Measurements from ENCODE around the gene NOC2L. TPM values are rescaled to one million over a fixed set of nuclear protein-coding genes. Genes with fewer than 3 reads are reported as not detected.

Gene NOC2L
- polyA plus RNA-seq, 1 donor (not counting 4 experiments of a cell fraction or from before 2014, with no cell fraction given): 51.8 TPM

- Histone ChIP-seq H4K20me1 (ENCODE audit: control insufficient read depth, extremely low read depth, insufficient read depth, low read length) (peaks cover 3% of the 10 kb centered on the region), H3K4me2 (ENCODE audit: control insufficient read depth, extremely low read depth, insufficient read depth, low read depth, low read length) (no peak overlapping the region), H3K27ac (ENCODE audit: control insufficient read depth, insufficient read depth, low read length) (no peak overlapping the region), H3K36me3 (ENCODE audit: control insufficient read depth in 2 of 2, extremely low read depth in 1 of 2, insufficient read depth in 2 of 2, low read length in 2 of 2) (no peaks in the 10 kb centered on the region), H3K9me1 (ENCODE audit: control insufficient read depth, extremely low read depth, insufficient read depth, low read length) (no peaks in the 10 kb centered on the region), H3K4me1 (ENCODE audit: control insufficient read depth, extremely low read depth, insufficient read depth, low read length) (no peaks in the 10 kb centered on the region), H3K79me2 (ENCODE audit: control insufficient read depth, insufficient read depth, low read length) (no peaks in the 10 kb centered on the region), H3K4me3 (ENCODE audit: control insufficient read depth in 2 of 3, extremely low read depth in 1 of 3, insufficient read depth in 2 of 3, low read depth in 1 of 3, low read length in 3 of 3) (no peak overlapping the region), H3K27me3 (ENCODE audit: control insufficient read depth, extremely low read depth, insufficient read depth, low read length) (peaks cover 90% of the 10 kb centered on the region), H3K9ac (ENCODE audit: control insufficient read depth, extremely low read depth, insufficient read depth, low read length) (no peak overlapping the region), H2AFZ (ENCODE audit: control insufficient read depth, low read length) (no peak overlapping the region), H3K9me3 (ENCODE audit: control insufficient read depth, low read depth, low read length) (no peaks in the 10 kb centered on the region)
- FAIRE-seq (no peak), DNase-seq (ENCODE audit: low read depth, low spot score) (no peak)
- dilution Hi-C loops (cut with MboI; ENCODE audit: extremely low pct_ligation_motif_present, low sequenced_read_pairs): no loop called here
- no peak for TF ChIP-seq CTCF (optimal IDR thresholded peaks at IDR 0.05 in 1 of 3, IDR thresholded peaks at IDR 0.05 in 1 of 3, conservative IDR thresholded peaks at IDR 0.05 in 1 of 3; ENCODE audit: extremely low read depth in 1 of 3, insufficient read depth in 2 of 3, low read length in 3 of 3)
- no peak for TF ChIP-seq EZH2 (IDR thresholded peaks at IDR 0.05; ENCODE audit: low read length)
Observed at GRCh38 chr1:931380-932172, 27.5 kb downstream of the NOC2L start.

- H3K27me3 ChIP-seq (ENCODE audit: control insufficient read depth, extremely low read depth, insufficient read depth, low read length): peaks cover 90% of the 10 kb centered on the region
Observed at GRCh38 chr1:930633-931138, 28.4 kb downstream of the NOC2L start.

More at GRCh38 chr1:930633-931138, 28.4 kb downstream of the NOC2L start:
- H3K9me3 ChIP-seq (ENCODE audit: control insufficient read depth, low read depth, low read length): no peaks in the 10 kb centered on the region
- DNase-seq (ENCODE audit: low read depth, low spot score) (no peak), FAIRE-seq (no peak)
- H3K4me1 ChIP-seq (ENCODE audit: control insufficient read depth, extremely low read depth, insufficient read depth, low read length): no peaks in the 10 kb centered on the region
- H2AFZ ChIP-seq (ENCODE audit: control insufficient read depth, low read length): no peak overlapping the region
- H3K4me2 ChIP-seq (ENCODE audit: control insufficient read depth, extremely low read depth, insufficient read depth, low read depth, low read length): no peak overlapping the region
- dilution Hi-C loops (cut with MboI; ENCODE audit: extremely low pct_ligation_motif_present, low sequenced_read_pairs): no loop called here
- TF ChIP-seq EZH2 (IDR thresholded peaks at IDR 0.05; ENCODE audit: low read length) (peak; percentile 53), CTCF (optimal IDR thresholded peaks at IDR 0.05 in 1 of 3, IDR thresholded peaks at IDR 0.05 in 1 of 3, conservative IDR thresholded peaks at IDR 0.05 in 1 of 3; ENCODE audit: extremely low read depth in 1 of 3, insufficient read depth in 2 of 3, low read length in 3 of 3) (no peak)
- no peak overlapping the region for H3K9ac ChIP-seq (ENCODE audit: control insufficient read depth, extremely low read depth, insufficient read depth, low read length)
- H3K79me2 ChIP-seq (ENCODE audit: control insufficient read depth, insufficient read depth, low read length): no peaks in the 10 kb centered on the region
- peaks cover 6% of the 10 kb centered on the region for H4K20me1 ChIP-seq (ENCODE audit: control insufficient read depth, extremely low read depth, insufficient read depth, low read length)
- H3K27ac ChIP-seq (ENCODE audit: control insufficient read depth, insufficient read depth, low read length): no peak overlapping the region
- H3K36me3 ChIP-seq (ENCODE audit: control insufficient read depth in 2 of 2, extremely low read depth in 1 of 2, insufficient read depth in 2 of 2, low read length in 2 of 2): no peaks in the 10 kb centered on the region
- no peak overlapping the region for H3K4me3 ChIP-seq (ENCODE audit: control insufficient read depth in 2 of 3, extremely low read depth in 1 of 3, insufficient read depth in 2 of 3, low read depth in 1 of 3, low read length in 3 of 3)
- no peaks in the 10 kb centered on the region for H3K9me1 ChIP-seq (ENCODE audit: control insufficient read depth, extremely low read depth, insufficient read depth, low read length)

All from keratinocyte (primary cell).